HG03575 (cell line): ENCODE data around the gene TTC4.

Experiments
- ATAC-seq: cut with Tn5 transposase; IDR thresholded peaks from one replicate; pipeline ENCODE4 v1.9.1; 2021; ENCODE audit not compliant: unreplicated experiment, insufficient number of reproducible peaks, low FRiP score; ENCODE audit errors: extremely low read depth

The TTC4 gene

GRCh38 chr1:54715493-54716298 is at the start of gene TTC4:
TSS of gene TTC4 (plus strand) at chr1:54715861. CDS start at chr1:54715909, 48 bp downstream.
- no peak for ATAC-seq

- no peak for ATAC-seq
Observed at GRCh38 chr1:54666333-54666732, 49.3 kb upstream of the TTC4 start.

GRCh38 chr1:54667797-54668196 is 47.9 kb upstream of the TTC4 start:
- no peak for ATAC-seq

GRCh38 chr1:54668567-54668966 is 47.1 kb upstream of the TTC4 start:
- ATAC-seq, result no peak

GRCh38 chr1:54671985-54672608 is 43.6 kb upstream of the TTC4 start:
- ATAC-seq, result no peak

- ATAC-seq, result no peak
Observed at GRCh38 chr1:54678776-54679643, 36.7 kb upstream of the TTC4 start.

- ATAC-seq, result no peak
Observed at GRCh38 chr1:54679706-54680105, 36.0 kb upstream of the TTC4 start.

GRCh38 chr1:54680387-54680786 is 35.3 kb upstream of the TTC4 start:
- no peak for ATAC-seq

GRCh38 chr1:54681358-54681757 is 34.3 kb upstream of the TTC4 start:
- ATAC-seq, result no peak

GRCh38 chr1:54683453-54683852 is 32.2 kb upstream of the TTC4 start:
- no peak for ATAC-seq

GRCh38 chr1:54685335-54685905 is 30.2 kb upstream of the TTC4 start:
- no peak for ATAC-seq

GRCh38 chr1:54686155-54686554 is 29.5 kb upstream of the TTC4 start:
- ATAC-seq, result no peak

- ATAC-seq, result no peak
Observed at GRCh38 chr1:54694771-54695170, 20.9 kb upstream of the TTC4 start.

GRCh38 chr1:54695221-54695620 is 20.4 kb upstream of the TTC4 start:
- no peak for ATAC-seq

GRCh38 chr1:54695764-54696163 is 19.9 kb upstream of the TTC4 start:
- no peak for ATAC-seq

GRCh38 chr1:54696262-54696661 is 19.4 kb upstream of the TTC4 start:
- ATAC-seq, result no peak

- no peak for ATAC-seq
Observed at GRCh38 chr1:54697896-54698295, 17.8 kb upstream of the TTC4 start.

GRCh38 chr1:54698346-54698745 is 17.3 kb upstream of the TTC4 start:
- ATAC-seq, result no peak

GRCh38 chr1:54699936-54700525 is 15.6 kb upstream of the TTC4 start:
- ATAC-seq, result no peak
